Activated naive CD8-positive, alpha-beta T cell treated with anti-CD3 and anti-CD28 coated beads, Interleukin-2, amount 50 U/mL, for 16 hours (primary cell): ENCODE measurements around the gene FGA.

Experiments
- DNase-seq: peaks from one replicate; pipeline ENCODE4 v3.0.0-alpha.2; 2020; ENCODE audit warnings: low read depth, low spot score

The FGA gene

GRCh38 chr4:154579927-154580326 lies 10.6 kb downstream of the FGA start:
- no peak for DNase-seq

DNA sequence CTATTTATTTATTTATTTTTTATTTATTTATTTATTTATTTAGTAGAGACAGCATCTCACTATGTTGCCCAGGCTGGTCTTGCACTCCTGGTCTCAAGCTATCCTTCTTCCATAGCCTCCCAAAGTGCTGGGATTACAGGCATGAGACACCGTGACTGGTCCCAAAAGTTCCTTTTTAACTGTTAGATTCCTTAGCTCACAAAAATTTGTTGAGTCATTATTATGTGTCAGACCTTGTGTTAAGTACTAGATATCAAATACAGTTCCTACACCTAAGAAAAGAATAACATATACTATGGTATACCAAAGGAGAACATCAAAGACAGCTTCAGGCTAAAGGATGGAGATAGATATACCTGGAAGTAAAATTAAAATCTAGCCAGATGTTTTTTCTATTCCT lies 11.6 kb downstream of the FGA start:
- DNase-seq = no peak

DNA sequence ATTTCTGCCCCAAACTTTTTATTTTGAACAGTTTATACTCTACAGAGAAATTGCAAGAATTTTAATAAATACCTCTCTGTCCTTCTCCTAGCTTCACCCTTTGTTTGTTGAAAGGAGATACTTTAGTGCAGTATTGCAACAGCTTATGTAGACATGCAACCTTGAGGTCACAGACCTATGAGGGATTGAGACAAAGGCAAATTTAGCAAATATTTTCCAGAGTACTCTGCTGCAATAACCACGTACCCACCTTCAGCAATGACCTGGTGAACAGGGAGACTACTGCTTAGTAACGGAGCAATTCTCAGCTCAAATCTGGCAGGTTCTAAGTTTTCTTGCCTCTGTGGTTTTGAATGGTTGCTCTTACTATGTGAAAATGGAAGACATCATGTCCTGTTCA lies 13.2 kb downstream of the FGA start:
- DNase-seq = no peak

- DNase-seq = no peak
These were observed 16.2 kb downstream of the FGA start for GRCh38 chr4:154574311-154574710.

GRCh38 chr4:154573190-154573870 lies 17.2 kb downstream of the FGA start:
- no peak for DNase-seq

DNA sequence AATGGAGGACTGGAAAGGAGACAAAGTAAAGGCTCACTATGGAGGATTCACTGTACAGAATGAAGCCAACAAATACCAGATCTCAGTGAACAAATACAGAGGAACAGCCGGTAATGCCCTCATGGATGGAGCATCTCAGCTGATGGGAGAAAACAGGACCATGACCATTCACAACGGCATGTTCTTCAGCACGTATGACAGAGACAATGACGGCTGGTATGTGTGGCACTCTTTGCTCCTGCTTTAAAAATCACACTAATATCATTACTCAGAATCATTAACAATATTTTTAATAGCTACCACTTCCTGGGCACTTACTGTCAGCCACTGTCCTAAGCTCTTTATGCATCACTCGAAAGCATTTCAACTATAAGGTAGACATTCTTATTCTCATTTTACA lies 21.0 kb downstream of the FGA start:
- DNase-seq = no peak

GRCh38 chr4:154569028-154569427 lies 21.5 kb downstream of the FGA start:
- no peak for DNase-seq

GRCh38 chr4:154566639-154567204 lies 23.8 kb downstream of the FGA start:
- DNase-seq = no peak

- no peak for DNase-seq
These were observed 24.8 kb downstream of the FGA start for GRCh38 chr4:154565704-154566103.

- DNase-seq = no peak
These were observed 26.2 kb downstream of the FGA start for GRCh38 chr4:154564311-154564710.

DNA sequence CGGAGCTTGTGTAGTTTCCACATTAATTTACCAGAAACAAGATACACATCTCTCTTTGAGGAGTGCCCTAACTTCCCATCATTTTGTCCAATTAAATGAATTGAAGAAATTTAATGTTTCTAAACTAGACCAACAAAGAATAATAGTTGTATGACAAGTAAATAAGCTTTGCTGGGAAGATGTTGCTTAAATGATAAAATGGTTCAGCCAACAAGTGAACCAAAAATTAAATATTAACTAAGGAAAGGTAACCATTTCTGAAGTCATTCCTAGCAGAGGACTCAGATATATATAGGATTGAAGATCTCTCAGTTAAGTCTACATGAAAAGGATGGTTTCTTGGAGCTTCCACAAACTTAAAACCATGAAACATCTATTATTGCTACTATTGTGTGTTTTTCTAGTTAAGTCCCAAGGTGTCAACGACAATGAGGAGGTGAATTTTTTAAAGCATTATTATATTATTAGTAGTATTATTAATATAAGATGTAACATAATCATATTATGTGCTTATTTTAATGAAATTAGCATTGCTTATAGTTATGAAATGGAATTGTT lies 27.8 kb downstream of the FGA start, which contains the start of gene FGB:
FGB (plus strand) TSS at position 315 of the 558 bp plus-strand sequence; CDS start at position 323, 8 bp downstream.
- no peak for DNase-seq

DNA sequence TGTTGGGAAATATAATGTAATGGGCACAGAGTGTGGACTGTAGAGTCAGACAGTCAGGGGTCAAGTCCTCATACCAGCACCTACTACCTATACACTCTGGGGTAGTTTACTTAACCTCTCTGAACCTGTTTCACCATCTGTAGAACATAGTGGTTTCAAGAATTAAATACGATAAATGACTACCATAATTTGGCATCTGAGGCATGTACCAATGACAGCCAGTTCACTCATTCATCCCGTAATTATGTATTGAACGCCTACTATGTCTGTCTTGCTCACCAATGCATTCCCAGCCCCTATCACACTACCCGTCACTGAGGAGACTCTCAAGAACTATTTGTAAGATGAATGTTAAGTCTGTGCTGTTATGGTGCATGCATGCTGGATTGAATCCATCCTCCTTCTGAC lies 29.7 kb downstream of the FGA start:
- DNase-seq = no peak

GRCh38 chr4:154560419-154560801 lies 30.1 kb downstream of the FGA start:
- no peak for DNase-seq

DNA sequence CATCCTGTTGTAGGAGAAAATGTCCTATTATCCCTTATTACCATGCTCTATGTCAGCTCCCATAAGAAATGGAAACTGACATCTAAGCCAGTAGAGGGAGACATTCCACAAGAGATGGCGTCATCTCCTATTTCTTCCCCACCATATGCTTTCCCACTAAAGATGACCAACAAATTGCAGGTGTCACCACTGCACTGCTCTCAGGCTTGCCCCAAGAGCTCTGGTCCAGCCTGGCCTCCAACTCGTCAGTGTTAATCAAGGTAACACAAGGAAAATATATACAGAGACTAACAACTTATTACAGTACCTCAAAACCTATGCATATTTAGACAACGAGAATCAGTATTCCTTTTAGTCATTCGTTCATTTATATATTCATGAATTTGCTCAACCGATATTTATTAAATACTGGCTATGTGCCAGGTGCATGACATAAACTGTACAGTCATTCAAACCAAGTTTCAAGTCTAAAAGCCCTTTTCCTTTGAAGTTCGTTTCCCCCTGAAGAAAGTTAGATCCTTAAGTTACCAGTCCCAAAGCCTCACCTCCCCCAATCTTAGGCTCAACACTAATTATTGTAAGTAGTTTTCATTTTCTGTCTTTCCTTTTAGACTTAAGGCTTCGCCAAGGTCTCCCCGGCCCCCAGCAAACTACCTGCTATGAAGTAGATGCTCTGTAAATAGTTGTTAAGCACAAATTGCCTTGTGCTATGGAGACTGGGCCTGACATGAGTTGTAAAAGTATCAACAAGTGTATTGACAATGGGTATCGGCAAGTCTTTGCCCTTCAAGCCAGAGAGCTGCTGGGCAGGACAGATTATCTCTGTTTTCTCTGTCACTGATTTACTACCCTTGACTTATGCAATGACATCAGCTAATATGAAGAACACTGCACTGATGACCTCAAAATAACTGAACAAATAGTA lies 30.8 kb downstream of the FGA start:
- DNase-seq = no peak

DNA sequence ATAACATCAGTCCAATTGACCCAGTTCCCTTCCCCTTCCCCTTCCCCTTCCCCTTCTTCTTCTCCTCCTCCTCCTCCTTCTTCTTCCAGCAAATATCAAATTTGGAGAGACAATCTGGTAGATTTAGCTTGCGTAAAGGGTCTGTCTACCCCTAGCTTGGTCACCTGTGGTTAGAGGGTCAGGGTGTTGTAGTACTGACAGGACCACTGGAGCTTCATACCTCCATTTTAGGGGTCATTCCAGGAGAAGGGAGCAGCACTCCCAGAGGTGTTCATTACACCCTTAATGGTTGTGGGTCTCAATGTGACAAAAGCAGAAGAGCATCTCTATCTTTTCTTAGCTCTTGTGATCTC lies 31.4 kb downstream of the FGA start:
- no peak for DNase-seq

DNA sequence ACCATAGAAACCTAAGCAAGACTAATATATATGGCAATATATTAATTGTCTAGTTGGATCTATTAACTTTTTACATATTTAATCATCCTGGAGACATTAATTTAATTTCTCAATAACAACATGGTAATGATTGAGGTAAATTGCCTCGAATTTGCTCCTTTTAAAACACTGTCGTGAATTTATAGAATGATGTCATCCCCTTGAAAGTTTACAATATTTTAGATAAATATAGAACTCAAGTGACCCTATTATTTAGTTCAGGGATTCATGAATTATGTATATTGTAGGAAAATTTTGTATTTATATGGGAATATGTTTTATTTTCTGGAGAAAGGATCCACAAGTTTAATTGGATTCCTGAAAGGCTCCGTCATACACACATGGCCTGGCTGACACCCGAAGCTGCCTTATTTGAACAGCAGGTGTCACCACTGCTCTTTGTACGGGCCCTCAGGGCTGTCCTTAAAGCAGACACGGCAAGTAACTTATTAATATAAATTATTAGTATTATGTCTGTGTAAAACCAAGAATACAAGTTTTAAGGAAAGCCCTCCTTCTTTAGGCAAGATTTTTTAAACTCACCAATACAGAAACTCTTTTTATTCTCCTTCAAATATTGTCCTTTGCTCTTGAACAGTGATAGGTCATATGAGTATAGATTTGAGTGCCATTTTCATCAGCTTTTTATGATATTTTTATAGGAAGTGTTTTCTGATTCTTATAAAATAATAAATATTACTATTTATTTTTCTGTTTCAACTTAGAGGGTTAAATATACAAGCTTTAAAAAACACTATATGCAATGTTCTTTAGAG lies 38.5 kb downstream of the FGA start:
- DNase-seq = peak; percentile 41

DNA sequence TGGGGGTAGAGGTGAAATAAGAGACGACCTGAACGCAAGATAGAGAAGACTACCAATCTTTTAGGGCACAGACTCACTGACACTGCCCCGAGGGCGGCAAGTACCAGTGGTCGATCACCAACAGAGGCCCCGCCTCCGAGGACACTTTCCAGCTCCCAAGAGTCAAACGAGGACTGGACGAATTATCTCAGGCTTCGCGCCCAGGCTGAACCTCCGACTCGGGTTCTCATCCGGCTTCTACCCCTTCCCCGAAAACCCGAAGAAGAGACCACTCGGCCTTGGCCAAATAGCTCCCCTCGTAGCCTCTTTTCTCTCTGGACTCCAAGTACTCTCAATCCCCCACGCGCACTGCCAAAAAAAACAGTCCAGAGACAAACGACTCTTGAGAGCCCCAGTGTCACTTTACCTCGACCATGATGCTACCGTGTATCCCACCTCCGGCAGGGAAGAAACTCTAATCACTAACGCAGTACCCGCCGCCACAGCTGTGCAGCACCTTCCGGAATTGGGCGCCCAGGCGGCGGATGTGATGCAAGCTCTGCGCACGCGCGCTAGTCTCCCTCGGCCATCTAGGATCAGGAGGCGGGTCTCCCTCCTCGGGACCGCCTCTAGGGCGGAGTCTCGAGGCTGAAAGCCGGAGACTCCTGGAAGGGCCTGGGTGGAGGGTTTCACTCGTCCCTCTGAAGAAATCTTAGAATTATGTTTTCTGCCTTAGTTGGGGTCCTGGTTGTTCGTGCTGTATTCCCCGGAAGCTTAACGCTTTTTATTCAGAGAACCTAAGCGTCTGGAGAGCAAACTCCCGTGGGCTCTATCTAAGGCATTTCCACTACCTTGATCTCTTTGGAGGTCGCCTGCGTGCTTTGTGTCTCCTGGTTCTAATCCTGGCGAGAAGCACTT lies 40.4 kb downstream of the FGA start, which contains the start of gene PLRG1:
PLRG1 (minus strand) TSS at position 507 of the 897 bp plus-strand sequence; CDS start at position 415, 92 bp downstream.
- peak; percentile 89 for DNase-seq

DNA sequence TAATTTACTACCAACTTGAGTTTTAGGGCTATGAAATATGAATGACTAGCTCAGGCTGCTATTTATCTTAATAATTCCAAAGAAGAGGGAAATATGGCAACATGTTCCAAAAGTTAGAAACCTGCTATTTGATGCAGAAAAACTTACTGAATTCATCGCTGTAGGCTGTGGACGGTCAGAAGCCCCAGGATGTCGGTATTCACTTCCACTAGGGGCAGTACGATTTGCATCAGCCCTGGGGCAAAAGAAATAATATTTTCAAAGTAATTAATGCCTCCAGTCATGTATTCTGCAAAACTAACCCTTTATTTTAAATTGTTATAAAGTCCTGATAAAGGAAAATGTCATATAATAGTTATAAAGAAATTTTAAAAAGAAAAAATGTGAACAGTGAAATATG lies 44.9 kb downstream of the FGA start:
- DNase-seq = no peak

GRCh38 chr4:154542271-154542879 lies 48.2 kb downstream of the FGA start:
- no peak for DNase-seq
